ENCODE measurements around the gene PLCH1. TPM values are rescaled to one million over a fixed set of nuclear protein-coding genes. Genes with fewer than 3 reads are reported as not detected.

PLCH1 gene
- total and polyA plus RNA-seq, 9 of the 15 experiments (the other 6 are each of a cell fraction or from before 2014, with no cell fraction given): 0.17 to 0.62 (median 0.40) TPM

GRCh38 chr3:155585384-155585783 is 159.5 kb downstream of the PLCH1 start:
- Histone ChIP-seq H3K27me3 (ENCODE audit: control insufficient read depth in 2 of 2, insufficient read depth in 2 of 2, low read length in 2 of 2) (no peaks in the 10 kb centered on the region; a peak in 1 of 5 replicates), H3K9me1 (ENCODE audit: control insufficient read depth, insufficient read depth, low read length) (no peaks in the 10 kb centered on the region), H3K9me3 (replicated peaks; ENCODE audit: control insufficient read depth, insufficient read depth, low read depth, low read length) (no peaks in the 10 kb centered on the region), H3K4me2 (ENCODE audit: insufficient read depth, low read length) (no peak overlapping the region), H3K36me3 (ENCODE audit: control insufficient read depth, insufficient read depth, low read length) (no peaks in the 10 kb centered on the region), H3K79me2 (ENCODE audit: control insufficient read depth, insufficient read depth, low read length) (no peaks in the 10 kb centered on the region), H3K9ac (ENCODE audit: insufficient read depth in 1 of 2, low read depth in 2 of 2, low read length in 2 of 2) (no peak overlapping the region), H2AFZ (ENCODE audit: low read depth, low read length) (no peak overlapping the region), H3K4me3 (no peak overlapping the region), H3K27ac (ENCODE audit: extremely low read depth, low read depth, low read length) (no peak overlapping the region), H3K4me1 (replicated peaks in 1 of 2; ENCODE audit: control insufficient read depth in 2 of 2, insufficient read depth in 2 of 2, low read length in 2 of 2) (no peaks in the 10 kb centered on the region), H4K20me1 (replicated peaks; ENCODE audit: control insufficient read depth, insufficient read depth, low read length) (no peaks in the 10 kb centered on the region)
- no TSS peak for BruUV-seq (replicated peaks)
- TF ChIP-seq CUX1 (CRISPR knock-in tag; IDR thresholded peaks at IDR 0.05) (no peak), OTX1 (CRISPR knock-in tag; IDR thresholded peaks at IDR 0.05) (no peak), LEF1 (IDR thresholded peaks at IDR 0.05) (no peak)
- ATAC-seq (no peak), FAIRE-seq (no peak), DNase-seq (ENCODE audit: extremely low read depth in 1 of 4, low spot score in 3 of 4) (no peak)
- in situ Hi-C loops (cut with MboI) (no loop called here), intact Hi-C loops (cut with micrococcal nuclease) (no loop called here)
- ChIA-PET POLR2A (no interaction called here), CTCF (ENCODE audit: low intra/inter-chr PET ratio) (no interaction called here)
- 3% methylated on average over 2 of the region's 2 CpGs for WGBS (ENCODE audit: insufficient coverage, low coverage, missing lambda C conversion rate)

Data from K562 (cell line).